HepG2 (cell line): Measurements from ENCODE around the gene HOXA1. TPM values are rescaled to one million over a fixed set of nuclear protein-coding genes. Genes with fewer than 3 reads are reported as not detected.

Source experiments
- ATAC-seq: fragments of 200-7000 bp; cut with Tn5 transposase; 3 replicates; pipeline ENCODE4 v1.9.1; 2020; ENCODE audit warnings: mild to moderate bottlenecking, moderate library complexity
- BruUV-seq: library from RNA; stranded (reverse); fragments of 400-500 nt; replicated peaks from 2 replicates; lab custom pipeline; 2021; lab: Mats Ljungman, UMichigan
- CTCF ChIA-PET: fragments of 300-600 bp; formaldehyde crosslinking; extraction: SDS; loops from one replicate; lab custom pipeline; 2021; ENCODE audit warnings: low total read pairs, inconsistent platforms, low intra/inter-chr PET ratio; lab: Yijun Ruan, JAX
- POLR2A ChIA-PET: fragments of 350-600 bp; sonication (Branson Sonifier 250); formaldehyde crosslinking; loops from one replicate; lab custom pipeline; 2020; ENCODE audit warnings: antibody characterized with exemption, inconsistent platforms; lab: Yijun Ruan, JAX
- DNase-seq: peaks from one replicate; pipeline ENCODE4 v3.0.0-alpha.2; 2015; ENCODE audit warnings: low spot score
- FAIRE-seq: peaks from 3 replicates; lab custom pipeline; 2011; peaks lifted over from hg19 to GRCh38; lab: Jason Lieb, UNC
- H2AFZ ChIP-seq: one replicate; pipeline ENCODE4 v1.6.1; 2011; ENCODE audit warnings: low read length, inconsistent platforms
- H3K27ac ChIP-seq: fragments of 300-600 bp; 3 replicates; pipeline ENCODE4 v1.8.0; 2011; ENCODE audit warnings: mixed run types, mild to moderate bottlenecking, mixed read lengths, low read length, inconsistent platforms; ENCODE audit not compliant: insufficient read depth; ENCODE audit errors: extremely low read length
- H3K27me3 ChIP-seq, 2 experiments: fragments of 200-600 bp in 1 of 2; 2 replicates in 1 of 2; 3 replicates in 1 of 2; pipeline versions ENCODE4 v1.6.0 to v1.8.0; 2011; ENCODE audit warnings: low read length in 2 of 2, mild to moderate bottlenecking in 2 of 2, moderate library complexity in 2 of 2, inconsistent platforms in 1 of 2; ENCODE audit not compliant: insufficient read depth in 2 of 2, control insufficient read depth in 1 of 2
- H3K36me3 ChIP-seq, 2 experiments: fragments of 200-600 bp in 1 of 2; replicated peaks in 1 of 2; 2 replicates in 1 of 2; 3 replicates in 1 of 2; pipeline versions ENCODE4 v1.5.1 to v1.8.0; 2011; ENCODE audit warnings: low read length in 2 of 2, inconsistent platforms in 1 of 2; ENCODE audit not compliant: insufficient read depth in 2 of 2, control insufficient read depth in 1 of 2
- H3K4me1 ChIP-seq: 2 replicates; pipeline ENCODE4 v1.5.1; 2012; ENCODE audit warnings: low read length, inconsistent platforms; ENCODE audit not compliant: insufficient read depth
- H3K4me2 ChIP-seq: 2 replicates; pipeline ENCODE4 v1.6.0; 2011; ENCODE audit warnings: low read depth, low read length, inconsistent platforms
- H3K4me3 ChIP-seq, 3 experiments: fragments of 200-600 bp in 1 of 3; sonication (generic), shearing (Covaris generic) in 1 of 3; replicated peaks in 1 of 3; 2 replicates each; pipeline ENCODE4 v1.5.1; 2011 to 2016; ENCODE audit warnings: low read length in 3 of 3, inconsistent platforms in 2 of 3, low read depth in 2 of 3, mild to moderate bottlenecking in 2 of 3, control low read depth in 1 of 3, mixed read lengths in 1 of 3; ENCODE audit not compliant: insufficient read depth in 1 of 3
- H3K79me2 ChIP-seq: one replicate; pipeline ENCODE4 v1.6.1; 2011; ENCODE audit warnings: low read length, inconsistent platforms; ENCODE audit not compliant: insufficient read depth
- H3K9ac ChIP-seq: 2 replicates; pipeline ENCODE4 v1.6.0; 2011; ENCODE audit warnings: mild to moderate bottlenecking, low read depth, low read length, inconsistent platforms; ENCODE audit not compliant: insufficient read depth
- H3K9me3 ChIP-seq: 2 replicates; pipeline ENCODE4 v1.5.1; 2012; ENCODE audit warnings: mild to moderate bottlenecking, low read length
- H4K20me1 ChIP-seq: 2 replicates; pipeline ENCODE4 v1.6.0; 2011; ENCODE audit warnings: inconsistent platforms, mild to moderate bottlenecking, low read length, moderate library complexity; ENCODE audit not compliant: insufficient read depth
- EP300 ChIP-seq, 3 experiments: sonication (generic) in 1 of 3; formaldehyde crosslinking in 1 of 3; IDR thresholded peaks; 2 replicates each; pipeline versions ENCODE4 v1.5.1 to v1.6.1; 2011 to 2020; ENCODE audit warnings: low read depth in 2 of 3, low read length in 2 of 3, borderline replicate concordance in 1 of 3, improper control_type of control experiment in 1 of 3, mild to moderate bottlenecking in 1 of 3, missing genetic modification reagents in 1 of 3, moderate library complexity in 1 of 3
- PRPF4 ChIP-seq: fragments of 200-400 bp; formaldehyde crosslinking; IDR thresholded peaks from 2 replicates; pipeline ENCODE4 v1.6.1; 2016; ENCODE audit warnings: low read length, low read depth; ENCODE audit not compliant: poor library complexity, severe bottlenecking
- ZBTB38 ChIP-seq: sonication (generic); formaldehyde crosslinking; IDR thresholded peaks from 2 replicates; pipeline ENCODE4 v1.5.1; 2020; ENCODE audit warnings: mild to moderate bottlenecking, missing genetic modification reagents
- ZNF503 ChIP-seq: sonication (generic); formaldehyde crosslinking; IDR thresholded peaks from 2 replicates; pipeline ENCODE4 v1.4.0; 2020; ENCODE audit warnings: missing genetic modification reagents
- ZNF605 ChIP-seq: sonication (generic); formaldehyde crosslinking; IDR thresholded peaks from 2 replicates; pipeline ENCODE4 v1.8.0; 2022; ENCODE audit warnings: mild to moderate bottlenecking, missing genetic modification reagents
- WGBS: methylation state at CpG from one replicate; pipeline ENCODE4 v1.1.6; 2017; ENCODE audit warnings: low lambda C conversion rate; 5-methylcytosine and 5-hydroxymethylcytosine counted together
- in situ Hi-C: cut with HindIII; loops from 2 replicates; pipeline ENCODE4 v1.10.0; 2017; ENCODE audit warnings: low pct_unique_long_range_greater_than_20kb; ENCODE audit not compliant: extremely low pct_ligation_motif_present
- intact Hi-C: fragments of 100-400 bp; cut with micrococcal nuclease; formaldehyde crosslinking; loops from one replicate; pipeline ENCODE4 v1.10.0; 2022; ENCODE audit not compliant: unreplicated experiment
- polyA plus RNA-seq, 8 experiments: library from polyadenylated mRNA; depleted of rRNA in 3 of 8; stranded (reverse) in 7 of 8; unstranded in 1 of 8; fragments of >200 nt; fragmentation: Illumina TruSeq in 4 of 8; extraction: Trizol in 4 of 8; gene quantifications; 2 replicates each; pipeline versions ENCODE4 v1.2.1 to v1.2.3, GENCODE V29; 2011 to 2016; ENCODE audit warnings: low read depth in 4 of 8, missing spikeins in 1 of 8, mixed read lengths in 1 of 8; ENCODE audit not compliant: insufficient read depth in 1 of 8
- total RNA-seq, 5 experiments: library from RNA; depleted of rRNA; stranded (reverse); fragments of >200 nt; fragmentation: Illumina TruSeq; extraction: Trizol; gene quantifications; 2 replicates each; pipeline ENCODE4 v1.2.3, GENCODE V29; 2016; ENCODE audit warnings: low read depth in 1 of 5

The HOXA1 gene
- total and polyA plus RNA-seq, 2 of the 13 experiments (the other 11 are each of a cell fraction or from before 2014, with no cell fraction given) = 0.18 to 0.20 TPM

GRCh38 chr7:27131390-27131819, 35.6 kb upstream of the HOXA1 start:
- intact Hi-C loops = loop anchor here (5.0 kb wide), 1 partner anchor 164 kb away; no protein-coding TSS in a partner anchor

More at GRCh38 chr7:27131390-27131819, 35.6 kb upstream of the HOXA1 start:
- Histone ChIP-seq H3K4me1 (peaks cover 90% of the 10 kb centered on the region), H2AFZ (no peak overlapping the region), H3K27ac (peak overlapping the region; percentile 78), H3K9me3 (no peaks in the 10 kb centered on the region), H3K36me3 (no peaks in the 10 kb centered on the region), H3K9ac (peak overlapping the region; percentile 82), H4K20me1 (no peaks in the 10 kb centered on the region), H3K27me3 (no peaks in the 10 kb centered on the region), H3K4me2 (peak overlapping the region; percentile 91), H3K4me3 (peak overlapping the region; percentile 62 to 88 (median 69)), H3K79me2 (no peaks in the 10 kb centered on the region)
- POLR2A ChIA-PET = interaction anchor here (0.8 to 5.0 kb wide), 14 partner anchors 10 to 783 kb away, joined by 3 to 118 read pairs (median 5); partner anchors contain the start of genes HOXA1, HOXA3, HOXA5 and SKAP2
- in situ Hi-C loops = no loop called here
- ATAC-seq = no peak
- 0 out of 2 replicates have a peak, but pooled peaks have one; percentile 7 for TF ChIP-seq ZNF605 (CRISPR knock-in tag)
- peak; percentile 17; the same call in 1 of the 2 replicates for TF ChIP-seq ZBTB38 (CRISPR knock-in tag)
- 0 out of 2 replicates have a peak, but pooled peaks have one; percentile 12 for TF ChIP-seq ZNF503 (CRISPR knock-in tag)
- TF ChIP-seq EP300 (IDR thresholded peaks at IDR 0.05; ENCODE audit: low read depth in 2 of 2, low read length in 2 of 2) = no peak
- no peak for TF ChIP-seq EP300 (CRISPR knock-in tag; IDR thresholded peaks at IDR 0.05; ENCODE audit: borderline replicate concordance)
- TF ChIP-seq PRPF4 = peak; percentile 87
- no peak for DNase-seq
- WGBS = 74% methylated on average over 12 of the region's 12 CpGs
- TSS peak; percentile 51 for BruUV-seq
- peak; percentile 15 for FAIRE-seq
- CTCF ChIA-PET = no interaction called here
